ENCODE measurements around the gene EBF3.

GRCh38 chr10:129867631-129868179 is 96.4 kb downstream of the EBF3 start:
- no peak for TF ChIP-seq CTCF (IDR thresholded peaks at IDR 0.05; ENCODE audit: insufficient read depth, low read depth, low read length)
- no peak for TF ChIP-seq EZH2 (IDR thresholded peaks at IDR 0.05; ENCODE audit: insufficient read depth, low read length)

Data from astrocyte (in vitro differentiated cells and primary cell).